SW 1271 (cell line): ENCODE data around the gene CRACDL.
"Not testable (repeated sequence)": the region's sequence is repeated elsewhere in the genome, so short reads cannot be mapped to it uniquely, and the experiment has no call there.

ENCODE experiments used
- DNase-seq, 2 experiments: peaks; one replicate each; lab custom pipeline; 2025; lab: John Stamatoyannopoulos, UW

Gene CRACDL

DNA sequence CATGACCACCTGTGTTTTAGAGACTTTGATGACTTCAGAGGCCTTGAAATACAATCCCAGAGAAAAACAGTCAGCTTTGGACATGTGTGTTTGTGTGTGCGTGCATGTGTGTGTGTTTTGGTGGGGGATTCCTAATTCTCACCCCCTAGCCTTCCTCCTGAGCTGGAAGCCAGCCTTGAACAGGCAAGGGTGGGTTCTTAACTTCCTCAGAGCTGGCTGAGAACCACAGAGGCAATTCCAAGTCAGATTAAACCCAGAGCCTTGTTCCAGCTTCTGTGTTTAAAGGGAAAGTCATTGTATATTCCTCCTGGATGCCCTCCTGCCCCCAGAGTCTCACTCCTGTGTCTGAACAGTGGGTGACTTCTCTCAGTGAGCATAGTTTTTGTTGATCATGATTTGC is 159.9 kb downstream of the CRACDL start:
- no peak for DNase-seq

- DNase-seq = no peak
Measured at GRCh38 chr2:98775146-98775986, 160.7 kb downstream of the CRACDL start.

- DNase-seq = no peak
Measured at GRCh38 chr2:98773907-98774306, 162.1 kb downstream of the CRACDL start.

DNA sequence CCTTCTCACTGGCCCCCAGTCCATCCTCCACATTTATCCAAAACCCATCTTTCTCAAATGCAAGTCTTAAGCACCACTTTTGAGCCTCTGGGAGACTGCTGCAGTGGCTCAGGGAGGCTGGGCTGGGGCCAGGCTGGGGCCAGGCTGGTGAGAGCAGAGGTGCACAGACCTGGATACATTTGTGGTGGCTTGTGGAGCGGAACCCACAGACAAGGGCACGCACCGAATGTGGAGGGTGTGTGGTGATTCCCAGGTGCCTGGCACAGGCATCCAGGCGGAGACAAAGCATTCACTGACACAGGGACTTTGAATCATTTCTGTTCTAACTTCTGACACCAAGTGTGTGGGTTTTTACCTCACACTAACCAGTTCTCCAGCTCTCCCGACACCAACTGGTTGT is 162.9 kb downstream of the CRACDL start:
- DNase-seq = no peak

- no peak for DNase-seq
Measured at GRCh38 chr2:98772536-98772935, 163.5 kb downstream of the CRACDL start.

GRCh38 chr2:98771721-98772524 is 164.1 kb downstream of the CRACDL start:
- no peak for DNase-seq

GRCh38 chr2:98771264-98771663 is 164.8 kb downstream of the CRACDL start:
- DNase-seq = no peak

- no peak for DNase-seq
Measured at GRCh38 chr2:98769784-98770183, 166.2 kb downstream of the CRACDL start.

DNA sequence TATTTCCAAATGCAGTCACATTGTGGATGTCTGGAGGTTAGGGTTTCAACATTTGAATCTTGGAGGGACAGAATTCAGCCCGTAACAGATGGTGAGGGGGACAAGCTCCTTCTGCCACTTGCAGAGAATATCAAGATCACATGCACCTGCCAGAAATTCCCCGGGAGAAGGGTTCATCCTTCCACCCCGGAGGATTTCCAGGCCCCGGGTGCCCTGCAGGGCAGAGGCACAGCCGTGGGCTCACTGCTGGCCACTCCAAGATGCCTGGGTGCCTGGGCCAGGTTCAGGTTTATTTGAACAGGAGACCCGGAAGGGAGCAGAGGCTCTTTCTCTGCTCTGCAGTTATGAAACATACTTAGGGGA is 166.9 kb downstream of the CRACDL start:
- no peak for DNase-seq

GRCh38 chr2:98768384-98769113 is 167.5 kb downstream of the CRACDL start:
- DNase-seq = no peak

- no peak for DNase-seq
Measured at GRCh38 chr2:98764499-98764898, 171.5 kb downstream of the CRACDL start.

DNA sequence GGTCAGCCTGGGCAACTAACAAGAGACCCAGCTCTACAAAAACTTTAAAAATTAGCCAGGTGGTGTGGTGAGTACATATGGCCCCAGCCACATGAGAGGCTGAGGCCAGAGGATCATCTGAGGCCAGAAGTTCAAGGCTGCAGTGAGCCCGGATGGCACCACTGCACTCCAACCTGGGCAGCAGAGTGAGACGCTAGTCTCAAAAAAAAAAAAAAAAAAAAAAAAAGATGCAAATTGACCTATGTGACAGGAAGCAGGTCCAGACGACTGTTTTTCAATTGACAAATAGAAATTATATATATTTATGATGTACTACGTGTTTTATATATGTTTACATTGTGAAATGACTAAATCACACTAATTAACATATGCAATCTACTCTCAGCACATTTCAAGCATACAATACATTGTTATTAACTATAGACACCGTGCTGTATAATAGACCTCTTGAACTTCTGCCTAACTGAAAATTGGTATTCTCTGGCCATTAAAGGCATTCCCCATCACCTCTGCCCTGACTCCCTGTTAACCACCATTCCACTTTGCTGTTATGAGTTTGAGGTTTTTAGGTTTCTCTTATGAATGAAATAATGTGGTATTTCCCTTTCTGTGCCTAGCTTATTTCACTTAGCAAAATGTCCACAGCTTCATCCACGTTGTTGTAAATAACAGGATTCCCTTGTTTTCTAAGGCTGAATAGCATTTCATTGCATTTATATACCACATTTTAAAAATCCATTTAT is 172.6 kb downstream of the CRACDL start:
- no peak for DNase-seq

GRCh38 chr2:98761909-98762308 is 174.1 kb downstream of the CRACDL start:
- no peak for DNase-seq

- DNase-seq = no peak
Measured at GRCh38 chr2:98761267-98761781, 174.7 kb downstream of the CRACDL start.

- DNase-seq = no peak
Measured at GRCh38 chr2:98759827-98760625, 176.0 kb downstream of the CRACDL start.

DNA sequence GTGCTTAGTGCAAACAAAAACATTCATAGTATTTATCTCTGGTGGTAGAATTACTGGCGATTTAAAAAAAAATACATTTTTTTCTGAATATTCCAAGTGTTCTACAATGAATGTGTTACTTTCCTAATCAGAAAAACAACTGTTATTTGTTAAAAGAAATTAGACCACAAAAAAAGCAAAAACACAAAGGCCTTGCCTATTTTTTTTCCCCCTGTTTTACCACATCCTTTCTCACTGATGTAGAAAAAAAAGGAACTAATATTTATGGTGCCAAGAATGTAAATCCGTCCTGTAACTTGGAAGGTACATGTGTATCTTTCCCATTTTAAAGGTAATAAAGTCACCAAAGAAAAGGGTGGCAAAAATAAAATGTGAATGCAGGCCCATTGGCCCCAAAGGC is 176.7 kb downstream of the CRACDL start:
- DNase-seq = no peak

DNA sequence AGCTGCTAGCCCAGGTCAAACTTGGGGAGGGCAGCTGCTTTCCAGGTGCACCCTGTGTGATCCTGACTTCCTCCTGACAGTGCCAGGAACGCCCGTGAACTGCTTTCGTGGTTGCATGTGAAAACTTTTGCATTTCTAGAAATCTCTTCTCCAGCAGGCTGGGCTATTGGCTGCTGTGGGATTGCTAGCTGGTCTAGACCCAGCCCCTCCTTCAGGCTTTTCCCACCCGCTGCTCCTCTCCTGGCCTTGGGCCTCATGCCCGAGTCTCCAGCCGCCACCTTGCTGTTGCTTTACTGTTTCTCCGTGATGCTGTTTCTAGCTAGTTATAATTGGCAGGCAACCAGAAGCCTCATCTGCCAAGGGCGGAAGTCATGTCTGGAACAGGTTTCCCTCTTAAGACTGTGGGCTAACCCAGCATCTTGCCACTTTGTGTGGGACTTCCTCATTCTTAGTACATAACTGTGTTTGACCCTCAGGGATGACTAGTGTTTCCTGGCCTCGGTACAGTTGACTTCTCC is 178.1 kb downstream of the CRACDL start:
- peak in 1 of 2 experiments; percentile 26 for DNase-seq

GRCh38 chr2:98753801-98754200 is 182.2 kb downstream of the CRACDL start:
- no peak for DNase-seq

- not testable (repeated sequence) for DNase-seq
Measured at GRCh38 chr2:98752711-98753110, 183.3 kb downstream of the CRACDL start.

DNA sequence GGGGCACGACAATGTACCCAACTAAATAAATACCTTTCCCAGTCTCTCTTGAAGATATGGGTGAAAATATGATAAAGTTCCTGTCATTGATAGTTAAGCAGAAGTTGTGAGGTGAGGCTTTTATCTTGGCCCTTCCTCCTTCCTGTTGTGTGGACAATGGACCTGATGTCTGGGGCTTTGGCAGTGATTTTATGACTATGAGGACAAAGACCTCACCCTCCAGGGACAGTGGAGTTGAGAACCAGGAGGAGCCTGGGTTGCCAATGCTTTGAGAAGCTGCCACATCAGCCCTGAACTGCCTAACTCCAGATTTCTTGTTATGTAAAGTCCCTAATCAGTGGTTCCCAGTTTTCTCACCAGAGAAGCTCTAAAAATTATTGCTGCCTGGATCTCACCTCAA is 184.3 kb downstream of the CRACDL start:
- DNase-seq = no peak
